Neural cell (in vitro differentiated cells): Measurements from ENCODE around the gene FAM193A. TPM values are rescaled to one million over a fixed set of nuclear protein-coding genes. Genes with fewer than 3 reads are reported as not detected.

ENCODE experiments used
- H2AFZ ChIP-seq: fragments of 200-600, 300-800 bp; sonication (generic), shearing (Covaris generic); 2 replicates; pipeline ENCODE4 v1.6.0; 2014; ENCODE audit warnings: low read depth, mild to moderate bottlenecking, antibody characterized with exemption, low read length, moderate library complexity
- H3F3A ChIP-seq: fragments of 200-600 bp; shearing (Covaris generic); 2 replicates; pipeline ENCODE4 v1.6.1; 2016; ENCODE audit warnings: mild to moderate bottlenecking, moderate library complexity, mixed read lengths, antibody characterized with exemption, low read length; ENCODE audit not compliant: insufficient read depth, poor library complexity, severe bottlenecking
- H3K27ac ChIP-seq: fragments of 200-600, 300-800 bp; sonication (generic), shearing (Covaris generic); 2 replicates; pipeline ENCODE4 v1.5.1; 2014; ENCODE audit warnings: mild to moderate bottlenecking, low read length, moderate library complexity
- H3K27me3 ChIP-seq: fragments of 300-800, 200-600 bp; sonication (generic), shearing (Covaris generic); 2 replicates; pipeline ENCODE4 v1.6.0; 2014; ENCODE audit warnings: mild to moderate bottlenecking, low read depth, low read length, moderate library complexity; ENCODE audit not compliant: insufficient read depth
- H3K36me3 ChIP-seq: fragments of 300-800, 200-600 bp; sonication (generic), shearing (Covaris generic); 2 replicates; pipeline ENCODE4 v1.5.1; 2014; ENCODE audit warnings: mild to moderate bottlenecking, antibody characterized with exemption, low read length, moderate library complexity; ENCODE audit not compliant: insufficient read depth
- H3K4me2 ChIP-seq: fragments of 300-800, 200-600 bp; sonication (generic), shearing (Covaris generic); 2 replicates; pipeline ENCODE4 v1.6.0; 2014; ENCODE audit warnings: mild to moderate bottlenecking, low read length
- H3K4me3 ChIP-seq: fragments of 300-800, 200-600 bp; sonication (generic), shearing (Covaris generic); 2 replicates; pipeline ENCODE4 v1.5.1; 2014; ENCODE audit warnings: mild to moderate bottlenecking, low read length, moderate library complexity
- H3K79me2 ChIP-seq: fragments of 200-600 bp; shearing (Covaris generic); replicated peaks from 2 replicates; pipeline ENCODE4 v1.6.0; 2014; ENCODE audit warnings: mild to moderate bottlenecking, low read length, moderate library complexity; ENCODE audit not compliant: insufficient read depth
- H3K9ac ChIP-seq: fragments of 300-800, 200-600 bp; sonication (generic), shearing (Covaris generic); 2 replicates; pipeline ENCODE4 v1.6.1; 2016; ENCODE audit warnings: mild to moderate bottlenecking, low read length, mixed read lengths
- H3K9me2 ChIP-seq: fragments of 200-600 bp; shearing (Covaris generic); 2 replicates; pipeline ENCODE4 v1.6.1; 2016; ENCODE audit warnings: mild to moderate bottlenecking, low read length, mixed read lengths; ENCODE audit not compliant: insufficient read depth
- H3K9me3 ChIP-seq: fragments of 200-600, 300-800 bp; sonication (generic), shearing (Covaris generic); 2 replicates; pipeline ENCODE4 v1.6.1; 2016; ENCODE audit warnings: mild to moderate bottlenecking, mixed run types, low read length, moderate library complexity, mixed read lengths
- H4K20me1 ChIP-seq: fragments of 200-600 bp; shearing (Covaris generic); 2 replicates; pipeline ENCODE4 v1.6.1; 2016; ENCODE audit warnings: mild to moderate bottlenecking, mixed run types; ENCODE audit not compliant: insufficient read depth
- EP300 ChIP-seq: fragments of 450-650 bp; conservative IDR thresholded peaks from 2 replicates; pipeline ENCODE4 v1.6.1; 2014; ENCODE audit warnings: antibody characterized with exemption, mild to moderate bottlenecking, moderate library complexity; ENCODE audit not compliant: poor library complexity, severe bottlenecking
- EZH2 ChIP-seq: fragments of 200-600, 300-800 bp; shearing (Covaris generic), sonication (generic); IDR thresholded peaks from 2 replicates; pipeline ENCODE4 v1.6.1; 2014; ENCODE audit warnings: antibody characterized with exemption, low read length, borderline replicate concordance, mild to moderate bottlenecking; ENCODE audit not compliant: insufficient read depth, poor library complexity, severe bottlenecking
- MXI1 ChIP-seq: fragments of 450-650 bp; conservative IDR thresholded peaks from 2 replicates; pipeline ENCODE4 v1.6.1; 2014; ENCODE audit warnings: antibody characterized with exemption, mild to moderate bottlenecking; ENCODE audit not compliant: poor library complexity, severe bottlenecking
- POLR2AphosphoS5 ChIP-seq: IDR thresholded peaks from 2 replicates; pipeline ENCODE4 v1.6.1; 2012
- RAD21 ChIP-seq: fragments of 450-650 bp; conservative IDR thresholded peaks from 2 replicates; pipeline ENCODE4 v1.6.1; 2014; ENCODE audit warnings: antibody characterized with exemption, mild to moderate bottlenecking, moderate library complexity
- SMC3 ChIP-seq: fragments of 450-650 bp; conservative IDR thresholded peaks from 2 replicates; pipeline ENCODE4 v1.6.1; 2014; ENCODE audit warnings: antibody characterized with exemption, mild to moderate bottlenecking, moderate library complexity; ENCODE audit not compliant: poor library complexity
- TAF1 ChIP-seq: IDR thresholded peaks from 2 replicates; pipeline ENCODE4 v1.6.1; 2012; ENCODE audit warnings: low read depth
- polyA plus RNA-seq: library from polyadenylated mRNA; depleted of rRNA; stranded (reverse); fragments of >200 nt; gene quantifications from 2 replicates; pipeline ENCODE4 v1.2.3, GENCODE V29; 2014
- TF ChIP-seq, protein P1 (sequence below): fragments of 450-650 bp; IDR thresholded peaks from 2 replicates; pipeline ENCODE4 v1.5.1; 2014; ENCODE audit warnings: antibody characterized with exemption, mild to moderate bottlenecking, moderate library complexity; ENCODE audit not compliant: poor library complexity, severe bottlenecking
- TF ChIP-seq, protein P2 (sequence below): IDR thresholded peaks from 2 replicates; pipeline ENCODE4 v1.6.1; 2012; ENCODE audit warnings: borderline replicate concordance

Gene FAM193A
- polyA plus RNA-seq, 1 donor from 2014 or later = 11.6 TPM

DNA sequence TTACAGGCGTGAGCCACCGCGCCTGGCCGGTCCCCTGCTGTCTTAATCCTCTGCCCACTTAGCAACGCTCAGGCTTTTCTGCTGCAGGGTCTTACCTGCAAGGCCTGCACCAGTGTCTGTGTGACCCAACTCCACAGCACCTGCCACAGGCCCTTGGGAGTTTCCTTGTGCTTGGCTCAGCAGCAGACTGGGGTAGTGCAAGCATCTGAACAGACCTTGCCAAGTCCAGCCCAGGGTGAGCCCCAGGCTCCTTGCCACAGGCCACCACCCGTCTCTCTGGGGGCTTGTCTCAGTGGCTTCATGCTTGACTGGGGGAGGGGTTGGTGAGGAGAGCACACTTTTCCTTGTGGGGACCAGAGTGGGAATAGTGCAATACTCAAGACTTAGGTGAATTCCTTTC is 87.0 kb downstream of the FAM193A start:
- no peak for TF ChIP-seq SMC3
- TF ChIP-seq, protein P1, sequence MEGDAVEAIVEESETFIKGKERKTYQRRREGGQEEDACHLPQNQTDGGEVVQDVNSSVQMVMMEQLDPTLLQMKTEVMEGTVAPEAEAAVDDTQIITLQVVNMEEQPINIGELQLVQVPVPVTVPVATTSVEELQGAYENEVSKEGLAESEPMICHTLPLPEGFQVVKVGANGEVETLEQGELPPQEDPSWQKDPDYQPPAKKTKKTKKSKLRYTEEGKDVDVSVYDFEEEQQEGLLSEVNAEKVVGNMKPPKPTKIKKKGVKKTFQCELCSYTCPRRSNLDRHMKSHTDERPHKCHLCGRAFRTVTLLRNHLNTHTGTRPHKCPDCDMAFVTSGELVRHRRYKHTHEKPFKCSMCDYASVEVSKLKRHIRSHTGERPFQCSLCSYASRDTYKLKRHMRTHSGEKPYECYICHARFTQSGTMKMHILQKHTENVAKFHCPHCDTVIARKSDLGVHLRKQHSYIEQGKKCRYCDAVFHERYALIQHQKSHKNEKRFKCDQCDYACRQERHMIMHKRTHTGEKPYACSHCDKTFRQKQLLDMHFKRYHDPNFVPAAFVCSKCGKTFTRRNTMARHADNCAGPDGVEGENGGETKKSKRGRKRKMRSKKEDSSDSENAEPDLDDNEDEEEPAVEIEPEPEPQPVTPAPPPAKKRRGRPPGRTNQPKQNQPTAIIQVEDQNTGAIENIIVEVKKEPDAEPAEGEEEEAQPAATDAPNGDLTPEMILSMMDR = no peak
- TF ChIP-seq TAF1 = no peak
- TF ChIP-seq POLR2AphosphoS5 = no peak
- no peak for TF ChIP-seq MXI1
- TF ChIP-seq, protein P2, sequence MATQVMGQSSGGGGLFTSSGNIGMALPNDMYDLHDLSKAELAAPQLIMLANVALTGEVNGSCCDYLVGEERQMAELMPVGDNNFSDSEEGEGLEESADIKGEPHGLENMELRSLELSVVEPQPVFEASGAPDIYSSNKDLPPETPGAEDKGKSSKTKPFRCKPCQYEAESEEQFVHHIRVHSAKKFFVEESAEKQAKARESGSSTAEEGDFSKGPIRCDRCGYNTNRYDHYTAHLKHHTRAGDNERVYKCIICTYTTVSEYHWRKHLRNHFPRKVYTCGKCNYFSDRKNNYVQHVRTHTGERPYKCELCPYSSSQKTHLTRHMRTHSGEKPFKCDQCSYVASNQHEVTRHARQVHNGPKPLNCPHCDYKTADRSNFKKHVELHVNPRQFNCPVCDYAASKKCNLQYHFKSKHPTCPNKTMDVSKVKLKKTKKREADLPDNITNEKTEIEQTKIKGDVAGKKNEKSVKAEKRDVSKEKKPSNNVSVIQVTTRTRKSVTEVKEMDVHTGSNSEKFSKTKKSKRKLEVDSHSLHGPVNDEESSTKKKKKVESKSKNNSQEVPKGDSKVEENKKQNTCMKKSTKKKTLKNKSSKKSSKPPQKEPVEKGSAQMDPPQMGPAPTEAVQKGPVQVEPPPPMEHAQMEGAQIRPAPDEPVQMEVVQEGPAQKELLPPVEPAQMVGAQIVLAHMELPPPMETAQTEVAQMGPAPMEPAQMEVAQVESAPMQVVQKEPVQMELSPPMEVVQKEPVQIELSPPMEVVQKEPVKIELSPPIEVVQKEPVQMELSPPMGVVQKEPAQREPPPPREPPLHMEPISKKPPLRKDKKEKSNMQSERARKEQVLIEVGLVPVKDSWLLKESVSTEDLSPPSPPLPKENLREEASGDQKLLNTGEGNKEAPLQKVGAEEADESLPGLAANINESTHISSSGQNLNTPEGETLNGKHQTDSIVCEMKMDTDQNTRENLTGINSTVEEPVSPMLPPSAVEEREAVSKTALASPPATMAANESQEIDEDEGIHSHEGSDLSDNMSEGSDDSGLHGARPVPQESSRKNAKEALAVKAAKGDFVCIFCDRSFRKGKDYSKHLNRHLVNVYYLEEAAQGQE = no peak
- no peak for TF ChIP-seq RAD21
- no peak for TF ChIP-seq EP300
- TF ChIP-seq EZH2 = no peak
- no peak overlapping the region for H3K27ac ChIP-seq
- peaks cover 36% of the 10 kb centered on the region for H3K79me2 ChIP-seq

DNA sequence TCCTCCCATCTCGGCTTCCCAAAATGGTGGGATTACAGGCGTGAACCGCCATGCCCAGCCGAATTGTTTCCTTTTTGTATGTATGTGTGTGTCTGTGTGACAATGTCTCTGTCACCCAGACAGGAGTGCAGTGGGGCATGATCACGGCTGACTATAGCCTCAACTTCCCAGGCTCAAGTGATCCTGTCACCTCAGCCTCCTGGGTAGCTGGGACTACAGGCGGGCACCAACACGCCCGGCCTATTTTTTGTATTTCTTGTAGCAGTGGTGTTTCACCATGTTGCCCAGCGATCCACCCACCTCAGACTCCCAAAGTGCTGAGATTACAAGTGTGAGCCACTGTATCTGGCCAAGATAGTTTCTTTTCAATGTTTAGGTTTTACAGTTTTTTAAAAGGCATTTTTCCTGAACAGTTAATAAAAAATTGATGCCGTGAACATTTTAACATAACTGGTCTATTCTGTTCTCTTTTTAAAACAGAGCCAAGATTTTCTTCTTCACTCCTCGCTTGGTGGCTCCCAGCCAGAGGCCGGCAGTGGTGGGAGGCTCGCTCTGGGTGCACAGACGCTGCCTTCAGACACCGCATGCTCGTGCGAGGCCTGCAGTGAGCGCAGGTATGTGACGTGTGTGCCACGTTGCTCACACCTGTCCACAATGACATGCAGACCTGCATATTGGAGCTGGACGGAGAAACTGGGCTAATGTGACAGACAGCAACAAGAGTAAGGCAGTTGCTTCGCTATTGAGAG is 88.5 kb downstream of the FAM193A start:
- Histone ChIP-seq H3K9me3 (no peaks in the 10 kb centered on the region), H4K20me1 (no peaks in the 10 kb centered on the region), H3F3A (no peaks in the 10 kb centered on the region), H3K4me3 (no peak overlapping the region), H3K36me3 (no peaks in the 10 kb centered on the region), H3K27me3 (no peaks in the 10 kb centered on the region), H2AFZ (no peak overlapping the region), H3K79me2 (peaks cover 23% of the 10 kb centered on the region), H3K9me2 (no peaks in the 10 kb centered on the region), H3K4me2 (no peak overlapping the region), H3K9ac (no peak overlapping the region), H3K27ac (no peak overlapping the region)
- TF ChIP-seq TAF1 (no peak), EZH2 (no peak), MXI1 (no peak), SMC3 (no peak), POLR2AphosphoS5 (no peak), EP300 (no peak)
- TF ChIP-seq, protein P2 = no peak

More for the DNA sequence above, 87.0 kb downstream of the FAM193A start:
- no peaks in the 10 kb centered on the region for H3K9me2 ChIP-seq
- no peak overlapping the region for H3K4me3 ChIP-seq
- H3K36me3 ChIP-seq = no peaks in the 10 kb centered on the region
- H3K9me3 ChIP-seq = no peaks in the 10 kb centered on the region
- no peak overlapping the region for H3K9ac ChIP-seq
- H4K20me1 ChIP-seq = no peaks in the 10 kb centered on the region
- no peaks in the 10 kb centered on the region for H3F3A ChIP-seq
- H2AFZ ChIP-seq = no peak overlapping the region
- H3K27me3 ChIP-seq = no peaks in the 10 kb centered on the region
- H3K4me2 ChIP-seq = no peak overlapping the region
